Mesendoderm (in vitro differentiated cells): ENCODE data around the gene NCOA4.
"Not testable (repeated sequence)": the region's sequence is repeated elsewhere in the genome, so short reads cannot be mapped to it uniquely, and the experiment has no call there.

Experiments used
- DNase-seq: peaks from one replicate; pipeline ENCODE4 v3.0.0; 2013
- H2AK5ac ChIP-seq: 2 replicates; pipeline ENCODE4 v1.6.1; 2013; ENCODE audit warnings: low read length, inconsistent platforms
- H2BK120ac ChIP-seq: 2 replicates; pipeline ENCODE4 v1.6.1; 2013; ENCODE audit warnings: low read depth, mild to moderate bottlenecking, low read length, moderate library complexity, mixed read lengths
- H2BK15ac ChIP-seq: replicated peaks from 2 replicates; pipeline ENCODE4 v1.6.1; 2013; ENCODE audit warnings: low read depth, mild to moderate bottlenecking, moderate library complexity
- H2BK5ac ChIP-seq: 2 replicates; pipeline ENCODE4 v1.6.1; 2013; ENCODE audit warnings: low read length, inconsistent platforms
- H3K18ac ChIP-seq: 2 replicates; pipeline ENCODE4 v1.6.1; 2013; ENCODE audit warnings: mild to moderate bottlenecking, low read length, mixed read lengths
- H3K23ac ChIP-seq: one replicate; pipeline ENCODE4 v1.6.1; 2013; ENCODE audit warnings: low read length
- H3K27ac ChIP-seq: 2 replicates; pipeline ENCODE4 v1.5.1; 2013; ENCODE audit warnings: low read depth, mild to moderate bottlenecking, inconsistent platforms, low read length, moderate library complexity
- H3K27me3 ChIP-seq: 2 replicates; pipeline ENCODE4 v1.6.1; 2013; ENCODE audit warnings: low read length, control low read depth, mild to moderate bottlenecking, inconsistent platforms; ENCODE audit not compliant: insufficient read depth, poor library complexity
- H3K36me3 ChIP-seq: 2 replicates; pipeline ENCODE4 v1.6.1; 2013; ENCODE audit warnings: low read length, inconsistent platforms; ENCODE audit not compliant: control insufficient read depth, insufficient read depth
- H3K4ac ChIP-seq: one replicate; pipeline ENCODE4 v1.6.1; 2013; ENCODE audit warnings: low read depth, mild to moderate bottlenecking, low read length, moderate library complexity
- H3K4me1 ChIP-seq: 2 replicates; pipeline ENCODE4 v1.6.1; 2013; ENCODE audit warnings: low read depth, low read length, inconsistent platforms; ENCODE audit not compliant: control insufficient read depth
- H3K4me2 ChIP-seq: 2 replicates; pipeline ENCODE4 v1.6.1; 2013; ENCODE audit warnings: low read length
- H3K4me3 ChIP-seq: 2 replicates; pipeline ENCODE4 v1.5.1; 2013; ENCODE audit warnings: mild to moderate bottlenecking, low read length
- H3K56ac ChIP-seq: one replicate; pipeline ENCODE4 v1.6.1; 2013; ENCODE audit warnings: low read length
- H3K79me1 ChIP-seq: 2 replicates; pipeline ENCODE4 v1.6.1; 2013; ENCODE audit warnings: low read length, inconsistent platforms
- H3K79me2 ChIP-seq: 2 replicates; pipeline ENCODE4 v1.6.1; 2013; ENCODE audit warnings: mild to moderate bottlenecking, low read length; ENCODE audit not compliant: control insufficient read depth, insufficient read depth
- H3K9ac ChIP-seq: 2 replicates; pipeline ENCODE4 v1.6.1; 2013; ENCODE audit warnings: low read length, inconsistent platforms
- H4K5ac ChIP-seq: one replicate; pipeline ENCODE4 v1.6.1; 2013; ENCODE audit warnings: low read length
- H4K8ac ChIP-seq: one replicate; pipeline ENCODE4 v1.6.1; 2013; ENCODE audit warnings: low read depth, mild to moderate bottlenecking, control low read depth, low read length, moderate library complexity
- WGBS: extraction: QIAGEN DNeasy Blood & Tissue Kit; methylation state at CpG from one replicate; pipeline ENCODE4 v1.1.7; 2013; ENCODE audit warnings: low lambda C conversion rate, missing lambda C conversion rate; ENCODE audit not compliant: insufficient coverage; ENCODE audit errors: extremely low coverage; 5-methylcytosine and 5-hydroxymethylcytosine counted together

The NCOA4 gene

GRCh38 chr10:46068117-46068516, 37.7 kb upstream of the NCOA4 start:
- no peak overlapping the region for H3K9ac ChIP-seq
- H2BK5ac ChIP-seq = no peak overlapping the region
- no peak overlapping the region for H3K56ac ChIP-seq
- H3K4me2 ChIP-seq = no peak overlapping the region
- peak overlapping the region; percentile 34 for H3K27ac ChIP-seq
- peak; percentile 52 for DNase-seq
- no peaks in the 10 kb centered on the region for H3K27me3 ChIP-seq
- H3K79me1 ChIP-seq = no peaks in the 10 kb centered on the region
- H3K18ac ChIP-seq = no peak overlapping the region
- no peak overlapping the region for H4K5ac ChIP-seq
- H3K36me3 ChIP-seq = no peaks in the 10 kb centered on the region
- WGBS = no CpG with 5 or more reads among the region's 1 CpG
- H4K8ac ChIP-seq = no peak overlapping the region
- peaks cover 2% of the 10 kb centered on the region for H3K4me1 ChIP-seq
- no peak overlapping the region for H3K23ac ChIP-seq
- H3K4me3 ChIP-seq = no peak overlapping the region
- H3K79me2 ChIP-seq = no peaks in the 10 kb centered on the region
- no peak overlapping the region for H3K4ac ChIP-seq
- H2AK5ac ChIP-seq = no peak overlapping the region
- no peak overlapping the region for H2BK120ac ChIP-seq
- no peak overlapping the region for H2BK15ac ChIP-seq

- no peak overlapping the region for H3K27ac ChIP-seq
- H2BK120ac ChIP-seq = no peak overlapping the region
- H3K27me3 ChIP-seq = no peaks in the 10 kb centered on the region
- H3K79me1 ChIP-seq = no peaks in the 10 kb centered on the region
- no peak overlapping the region for H3K4me3 ChIP-seq
- no peak overlapping the region for H4K5ac ChIP-seq
- no peak overlapping the region for H3K56ac ChIP-seq
- H3K36me3 ChIP-seq = no peaks in the 10 kb centered on the region
- WGBS = no CpG with 5 or more reads among the region's 1 CpG
- no peak overlapping the region for H2AK5ac ChIP-seq
- H3K9ac ChIP-seq = no peak overlapping the region
- no peaks in the 10 kb centered on the region for H3K79me2 ChIP-seq
- DNase-seq = no peak
- no peak overlapping the region for H3K23ac ChIP-seq
- H3K4ac ChIP-seq = peak overlapping the region; percentile 63
- H3K18ac ChIP-seq = no peak overlapping the region
- no peaks in the 10 kb centered on the region for H3K4me1 ChIP-seq
- no peak overlapping the region for H4K8ac ChIP-seq
- no peak overlapping the region for H2BK15ac ChIP-seq
- H3K4me2 ChIP-seq = no peak overlapping the region
- H2BK5ac ChIP-seq = no peak overlapping the region
Measured at GRCh38 chr10:46064269-46064817, 33.9 kb upstream of the NCOA4 start.

GRCh38 chr10:46062723-46063428, 32.5 kb upstream of the NCOA4 start:
- no peak overlapping the region for H3K9ac ChIP-seq
- H2AK5ac ChIP-seq = no peak overlapping the region
- no peak overlapping the region for H3K4me2 ChIP-seq
- H2BK5ac ChIP-seq = no peak overlapping the region
- DNase-seq = no peak
- no peak overlapping the region for H3K27ac ChIP-seq
- no peaks in the 10 kb centered on the region for H3K27me3 ChIP-seq
- H4K5ac ChIP-seq = no peak overlapping the region
- H4K8ac ChIP-seq = no peak overlapping the region
- H2BK15ac ChIP-seq = no peak overlapping the region
- no peak overlapping the region for H3K56ac ChIP-seq
- H3K18ac ChIP-seq = no peak overlapping the region
- H2BK120ac ChIP-seq = no peak overlapping the region
- no peaks in the 10 kb centered on the region for H3K79me2 ChIP-seq
- H3K4me1 ChIP-seq = no peaks in the 10 kb centered on the region
- H3K4me3 ChIP-seq = no peak overlapping the region
- no peaks in the 10 kb centered on the region for H3K79me1 ChIP-seq
- H3K23ac ChIP-seq = no peak overlapping the region
- no peak overlapping the region for H3K4ac ChIP-seq
- no CpG with 5 or more reads among the region's 14 CpGs for WGBS
- H3K36me3 ChIP-seq = no peaks in the 10 kb centered on the region

- DNase-seq = no peak
- no peak overlapping the region for H2BK5ac ChIP-seq
- no peaks in the 10 kb centered on the region for H3K79me2 ChIP-seq
- H2BK15ac ChIP-seq = no peak overlapping the region
- H2AK5ac ChIP-seq = no peak overlapping the region
- H3K9ac ChIP-seq = no peak overlapping the region
- H3K27ac ChIP-seq = no peak overlapping the region
- no peaks in the 10 kb centered on the region for H3K79me1 ChIP-seq
- no peak overlapping the region for H2BK120ac ChIP-seq
- H3K56ac ChIP-seq = no peak overlapping the region
- no peak overlapping the region for H3K4me2 ChIP-seq
- WGBS = no CpG with 5 or more reads among the region's 3 CpGs
- H3K36me3 ChIP-seq = no peaks in the 10 kb centered on the region
- H3K23ac ChIP-seq = no peak overlapping the region
- H3K4me3 ChIP-seq = no peak overlapping the region
- peaks cover under 1% of the 10 kb centered on the region for H3K4me1 ChIP-seq
- H3K4ac ChIP-seq = peak overlapping the region; percentile 58
- peak overlapping the region; percentile 8 for H3K18ac ChIP-seq
- no peak overlapping the region for H4K8ac ChIP-seq
- H4K5ac ChIP-seq = no peak overlapping the region
- H3K27me3 ChIP-seq = no peaks in the 10 kb centered on the region
Measured at GRCh38 chr10:46060706-46061105, 30.3 kb upstream of the NCOA4 start.

GRCh38 chr10:46057927-46058326, 27.5 kb upstream of the NCOA4 start:
- H3K4me2 ChIP-seq, H3K79me2 ChIP-seq, H3K27ac ChIP-seq, H3K56ac ChIP-seq, H3K23ac ChIP-seq, H3K4me3 ChIP-seq, H2BK15ac ChIP-seq, DNase-seq, H3K4ac ChIP-seq, H2AK5ac ChIP-seq, H4K5ac ChIP-seq, H3K27me3 ChIP-seq, H2BK5ac ChIP-seq, H4K8ac ChIP-seq, H2BK120ac ChIP-seq, H3K9ac ChIP-seq, H3K79me1 ChIP-seq, H3K36me3 ChIP-seq, H3K18ac ChIP-seq: not testable (repeated sequence)
- peaks cover 16% of the 10 kb centered on the region for H3K4me1 ChIP-seq
- no CpG with 5 or more reads among the region's 5 CpGs for WGBS

GRCh38 chr10:46057038-46057437, 26.6 kb upstream of the NCOA4 start:
- no peak overlapping the region for H3K4me3 ChIP-seq
- H3K36me3 ChIP-seq = no peaks in the 10 kb centered on the region
- H4K8ac ChIP-seq = no peak overlapping the region
- no peak overlapping the region for H3K4me2 ChIP-seq
- no peak overlapping the region for H2BK120ac ChIP-seq
- H3K79me1 ChIP-seq = no peaks in the 10 kb centered on the region
- no peak overlapping the region for H3K4ac ChIP-seq
- H3K79me2 ChIP-seq = no peaks in the 10 kb centered on the region
- no peak overlapping the region for H3K56ac ChIP-seq
- no peak for DNase-seq
- H3K4me1 ChIP-seq = peaks cover 24% of the 10 kb centered on the region
- H3K27me3 ChIP-seq = no peaks in the 10 kb centered on the region
- H3K23ac ChIP-seq = no peak overlapping the region
- no peak overlapping the region for H2BK5ac ChIP-seq
- no peak overlapping the region for H3K18ac ChIP-seq
- no peak overlapping the region for H4K5ac ChIP-seq
- no peak overlapping the region for H3K27ac ChIP-seq
- H3K9ac ChIP-seq = no peak overlapping the region
- H2AK5ac ChIP-seq = no peak overlapping the region
- H2BK15ac ChIP-seq = no peak overlapping the region
